Uterus (tissue), 2 donors: ENCODE results near the gene MAP3K5.
A peak's percentile ranks its signal among the peaks of the same experiment; 100 is the strongest.

Experiments
- POLR2A ChIP-seq, 2 donors: fragments of 450-650 bp; IDR thresholded peaks; one replicate each; pipeline ENCODE4 v1.6.1; 2016; ENCODE audit warnings: antibody characterized with exemption in 2 of 2, mild to moderate bottlenecking in 1 of 2, moderate library complexity in 1 of 2
- TF ChIP-seq, protein P1 (sequence below), 4 experiments: fragments of 200-600 bp in 2 of 4; fragments of 450-650 bp in 2 of 4; sonication (generic) in 2 of 4; IDR thresholded peaks; one replicate each; pipeline ENCODE4 v1.5.1; 2016 to 2019; ENCODE audit warnings: antibody characterized with exemption in 4 of 4, mild to moderate bottlenecking in 2 of 4, moderate library complexity in 1 of 4

DNA sequence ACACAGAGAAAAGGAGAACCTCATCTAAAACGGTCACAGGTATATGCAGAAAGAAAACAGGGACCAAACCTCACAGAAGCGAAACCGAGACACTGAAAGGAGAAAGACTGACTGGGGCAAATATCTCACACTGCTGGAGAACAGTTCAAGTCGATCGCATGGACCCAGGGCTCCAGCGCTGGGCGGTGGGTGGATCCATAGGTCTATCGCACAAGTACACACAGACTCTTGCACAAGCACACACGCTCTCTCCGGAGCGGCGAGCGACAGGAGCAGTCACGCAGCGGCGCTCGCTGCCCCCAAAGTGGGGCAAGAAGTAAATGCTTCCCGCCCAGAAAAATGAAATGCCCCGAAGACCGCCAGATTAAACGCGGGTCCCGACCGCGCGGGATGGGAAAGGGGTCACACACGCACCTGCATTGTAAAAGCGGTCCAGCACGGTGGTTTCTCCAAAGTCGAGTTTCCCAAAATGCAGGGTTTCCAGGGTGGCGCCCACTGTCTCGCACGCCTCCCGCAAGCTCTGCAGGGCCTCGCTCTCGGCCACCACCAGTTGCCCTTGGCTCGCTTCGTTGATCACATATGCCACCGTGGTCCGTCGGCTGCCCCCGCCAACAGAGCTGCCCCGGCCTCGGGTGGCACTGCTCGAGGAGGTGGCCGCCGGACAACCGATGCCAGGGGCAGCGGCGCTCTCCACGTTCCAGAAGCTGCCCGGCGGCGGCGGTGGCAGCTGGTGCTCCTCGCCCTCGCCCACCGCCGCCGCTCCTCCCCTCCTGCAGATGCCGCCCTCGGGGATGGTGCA, 782 bp downstream of the MAP3K5 start:
- peak; percentile 14 to 37 for TF ChIP-seq POLR2A (IDR thresholded peaks at IDR 0.05)
- TF ChIP-seq, protein P1, sequence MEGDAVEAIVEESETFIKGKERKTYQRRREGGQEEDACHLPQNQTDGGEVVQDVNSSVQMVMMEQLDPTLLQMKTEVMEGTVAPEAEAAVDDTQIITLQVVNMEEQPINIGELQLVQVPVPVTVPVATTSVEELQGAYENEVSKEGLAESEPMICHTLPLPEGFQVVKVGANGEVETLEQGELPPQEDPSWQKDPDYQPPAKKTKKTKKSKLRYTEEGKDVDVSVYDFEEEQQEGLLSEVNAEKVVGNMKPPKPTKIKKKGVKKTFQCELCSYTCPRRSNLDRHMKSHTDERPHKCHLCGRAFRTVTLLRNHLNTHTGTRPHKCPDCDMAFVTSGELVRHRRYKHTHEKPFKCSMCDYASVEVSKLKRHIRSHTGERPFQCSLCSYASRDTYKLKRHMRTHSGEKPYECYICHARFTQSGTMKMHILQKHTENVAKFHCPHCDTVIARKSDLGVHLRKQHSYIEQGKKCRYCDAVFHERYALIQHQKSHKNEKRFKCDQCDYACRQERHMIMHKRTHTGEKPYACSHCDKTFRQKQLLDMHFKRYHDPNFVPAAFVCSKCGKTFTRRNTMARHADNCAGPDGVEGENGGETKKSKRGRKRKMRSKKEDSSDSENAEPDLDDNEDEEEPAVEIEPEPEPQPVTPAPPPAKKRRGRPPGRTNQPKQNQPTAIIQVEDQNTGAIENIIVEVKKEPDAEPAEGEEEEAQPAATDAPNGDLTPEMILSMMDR (IDR thresholded peaks at IDR 0.05), result no peak
